HS-5 (cell line): ENCODE data around the gene BLTP3A.
"Not testable (repeated sequence)": the region's sequence is repeated elsewhere in the genome, so short reads cannot be mapped to it uniquely, and the experiment has no call there.

Source experiments
- DNase-seq: peaks from one replicate; pipeline ENCODE4 v3.0.0-alpha.2; 2012; ENCODE audit warnings: low read depth

Gene BLTP3A

GRCh38 chr6:34792605-34793500 lies 970 bp downstream of the BLTP3A start:
- DNase-seq = no peak

GRCh38 chr6:34793877-34794276 lies 2.0 kb downstream of the BLTP3A start:
- no peak for DNase-seq

- no peak for DNase-seq
Measured at GRCh38 chr6:34795836-34796425, 4.0 kb downstream of the BLTP3A start.

- DNase-seq = no peak
Measured at GRCh38 chr6:34798057-34798456, 6.2 kb downstream of the BLTP3A start.

GRCh38 chr6:34799547-34799946 lies 7.7 kb downstream of the BLTP3A start:
- DNase-seq = no peak

GRCh38 chr6:34804543-34804942 lies 12.7 kb downstream of the BLTP3A start:
- DNase-seq = no peak

- not testable (repeated sequence) for DNase-seq
Measured at GRCh38 chr6:34805074-34805473, 13.2 kb downstream of the BLTP3A start.

GRCh38 chr6:34806738-34807453 lies 15.0 kb downstream of the BLTP3A start:
- DNase-seq = no peak

- DNase-seq = not testable (repeated sequence)
Measured at GRCh38 chr6:34808473-34808872, 16.6 kb downstream of the BLTP3A start.

GRCh38 chr6:34809419-34809818 lies 17.5 kb downstream of the BLTP3A start:
- DNase-seq = not testable (repeated sequence)

GRCh38 chr6:34810017-34810882 lies 18.4 kb downstream of the BLTP3A start:
- no peak for DNase-seq

- DNase-seq = no peak
Measured at GRCh38 chr6:34810936-34811632, 19.2 kb downstream of the BLTP3A start.

- DNase-seq = no peak
Measured at GRCh38 chr6:34813028-34813713, 21.3 kb downstream of the BLTP3A start.

- DNase-seq = no peak
Measured at GRCh38 chr6:34816635-34817301, 24.9 kb downstream of the BLTP3A start.

- no peak for DNase-seq
Measured at GRCh38 chr6:34817446-34817845, 25.6 kb downstream of the BLTP3A start.

- DNase-seq = not testable (repeated sequence)
Measured at GRCh38 chr6:34818872-34819570, 27.1 kb downstream of the BLTP3A start.

GRCh38 chr6:34819571-34820480 lies 27.9 kb downstream of the BLTP3A start:
- DNase-seq = no peak

GRCh38 chr6:34829137-34829536 lies 37.3 kb downstream of the BLTP3A start:
- no peak for DNase-seq
